PC-9 (cell line): ENCODE data around the gene SMTNL2. TPM values are rescaled to one million over a fixed set of nuclear protein-coding genes. Genes with fewer than 3 reads are reported as not detected.
"Not testable (repeated sequence)": the region's sequence is repeated elsewhere in the genome, so short reads cannot be mapped to it uniquely, and the experiment has no call there.

Experiments used
- BruUV-seq: library from RNA; stranded (reverse); fragments of 400-500 nt; replicated peaks from 2 replicates; lab custom pipeline; 2021; lab: Mats Ljungman, UMichigan
- CTCF ChIA-PET: fragments of 300-600 bp; sonication (Branson Sonifier 250); formaldehyde crosslinking; loops from one replicate; lab custom pipeline; 2022; ENCODE audit warnings: antibody characterized with exemption; lab: Charles Lee
- POLR2A ChIA-PET: fragments of 300-600 bp; sonication (Branson Sonifier 250); formaldehyde crosslinking; loops from one replicate; lab custom pipeline; 2022; ENCODE audit warnings: antibody characterized with exemption; ENCODE audit not compliant: unreplicated experiment; lab: Charles Lee
- DNase-seq, 2 experiments: peaks; one replicate each; pipeline versions ENCODE4 v3.0.0 to v3.0.0-alpha.2; 2015 to 2022; ENCODE audit warnings: mixed read lengths in 1 of 2
- H2AFZ ChIP-seq: fragments of 200-600 bp; sonication (generic); 2 replicates; pipeline ENCODE4 v1.8.1; 2017; ENCODE audit warnings: antibody characterized with exemption
- H3F3A ChIP-seq: fragments of 200-600 bp; sonication (generic); 2 replicates; pipeline ENCODE4 v1.8.1; 2017; ENCODE audit warnings: antibody characterized with exemption, mild to moderate bottlenecking, low read depth; ENCODE audit not compliant: insufficient read depth
- H3K27ac ChIP-seq: fragments of 200-600 bp; sonication (generic); 2 replicates; pipeline ENCODE4 v1.6.1; 2016; ENCODE audit warnings: mixed run types
- H3K27me3 ChIP-seq: fragments of 200-600 bp; sonication (generic); 2 replicates; pipeline ENCODE4 v1.6.1; 2016; ENCODE audit warnings: low read depth, mixed run types; ENCODE audit not compliant: insufficient read depth
- H3K36me3 ChIP-seq: fragments of 200-600 bp; sonication (generic); 2 replicates; pipeline ENCODE4 v1.6.1; 2016; ENCODE audit warnings: low read depth, mixed run types
- H3K4me1 ChIP-seq: fragments of 200-600 bp; sonication (generic); replicated peaks from 2 replicates; pipeline ENCODE4 v1.6.1; 2016; ENCODE audit warnings: mixed run types; ENCODE audit not compliant: insufficient read depth
- H3K4me2 ChIP-seq: fragments of 200-600 bp; sonication (generic); 2 replicates; pipeline ENCODE4 v1.6.1; 2017; ENCODE audit warnings: mixed run types
- H3K4me3 ChIP-seq: fragments of 200-600 bp; sonication (generic); 2 replicates; pipeline ENCODE4 v1.6.1; 2016; ENCODE audit warnings: mixed run types
- H3K79me2 ChIP-seq: fragments of 200-600 bp; sonication (generic); 2 replicates; pipeline ENCODE4 v1.6.1; 2017; ENCODE audit warnings: low read depth, mixed run types
- H3K9me2 ChIP-seq: fragments of 200-600 bp; sonication (generic); 2 replicates; pipeline ENCODE4 v1.8.1; 2017; ENCODE audit warnings: mild to moderate bottlenecking; ENCODE audit not compliant: insufficient read depth
- H3K9me3 ChIP-seq: fragments of 200-600 bp; sonication (generic); 2 replicates; pipeline ENCODE4 v1.8.1; 2016; ENCODE audit warnings: low read depth; ENCODE audit not compliant: insufficient read depth
- H4K20me1 ChIP-seq: fragments of 200-600 bp; sonication (generic); 2 replicates; pipeline ENCODE4 v1.8.1; 2017; ENCODE audit not compliant: insufficient read depth
- EZH2 ChIP-seq: fragments of 200-600 bp; sonication (generic); IDR thresholded peaks from 2 replicates; pipeline ENCODE4 v1.8.0; 2017; ENCODE audit warnings: antibody characterized with exemption, low read depth
- intact Hi-C: fragments of 100-400 bp; cut with micrococcal nuclease; formaldehyde crosslinking; loops from one replicate; pipeline ENCODE4 v1.10.0; 2022; ENCODE audit not compliant: unreplicated experiment
- total RNA-seq: library from RNA; stranded (reverse); gene quantifications from 2 replicates; pipeline ENCODE4 v1.2.3, GENCODE V29; 2021
- TF ChIP-seq, protein P1 (sequence below): fragments of 200-600 bp; sonication (generic); conservative IDR thresholded peaks from 2 replicates; pipeline ENCODE4 v1.6.1; 2017; ENCODE audit warnings: mixed run types, antibody characterized with exemption, mild to moderate bottlenecking, moderate library complexity

SMTNL2 gene
- total RNA-seq, 1 experiment from 2014 or later = not detected

- CTCF ChIA-PET = no interaction called here
- no peak for TF ChIP-seq EZH2
- TF ChIP-seq, protein P1, sequence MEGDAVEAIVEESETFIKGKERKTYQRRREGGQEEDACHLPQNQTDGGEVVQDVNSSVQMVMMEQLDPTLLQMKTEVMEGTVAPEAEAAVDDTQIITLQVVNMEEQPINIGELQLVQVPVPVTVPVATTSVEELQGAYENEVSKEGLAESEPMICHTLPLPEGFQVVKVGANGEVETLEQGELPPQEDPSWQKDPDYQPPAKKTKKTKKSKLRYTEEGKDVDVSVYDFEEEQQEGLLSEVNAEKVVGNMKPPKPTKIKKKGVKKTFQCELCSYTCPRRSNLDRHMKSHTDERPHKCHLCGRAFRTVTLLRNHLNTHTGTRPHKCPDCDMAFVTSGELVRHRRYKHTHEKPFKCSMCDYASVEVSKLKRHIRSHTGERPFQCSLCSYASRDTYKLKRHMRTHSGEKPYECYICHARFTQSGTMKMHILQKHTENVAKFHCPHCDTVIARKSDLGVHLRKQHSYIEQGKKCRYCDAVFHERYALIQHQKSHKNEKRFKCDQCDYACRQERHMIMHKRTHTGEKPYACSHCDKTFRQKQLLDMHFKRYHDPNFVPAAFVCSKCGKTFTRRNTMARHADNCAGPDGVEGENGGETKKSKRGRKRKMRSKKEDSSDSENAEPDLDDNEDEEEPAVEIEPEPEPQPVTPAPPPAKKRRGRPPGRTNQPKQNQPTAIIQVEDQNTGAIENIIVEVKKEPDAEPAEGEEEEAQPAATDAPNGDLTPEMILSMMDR = no peak
- H3F3A ChIP-seq = no peaks in the 10 kb centered on the region
- H3K4me3 ChIP-seq = no peak overlapping the region
- H3K27me3 ChIP-seq = peaks cover 73% of the 10 kb centered on the region
- no peaks in the 10 kb centered on the region for H4K20me1 ChIP-seq
- no peak overlapping the region for H3K4me2 ChIP-seq
- no peaks in the 10 kb centered on the region for H3K9me2 ChIP-seq
- DNase-seq = no peak
- H3K4me1 ChIP-seq = no peaks in the 10 kb centered on the region
- no peaks in the 10 kb centered on the region for H3K9me3 ChIP-seq
- POLR2A ChIA-PET = no interaction called here
- no peak overlapping the region for H3K27ac ChIP-seq
- no peaks in the 10 kb centered on the region for H3K36me3 ChIP-seq
- H3K79me2 ChIP-seq = no peaks in the 10 kb centered on the region
- H2AFZ ChIP-seq = no peak overlapping the region
- BruUV-seq = no TSS peak
- intact Hi-C loops = no loop called here
These were observed 4.7 kb downstream of the SMTNL2 start for GRCh38 chr17:4588898-4589625.

DNA sequence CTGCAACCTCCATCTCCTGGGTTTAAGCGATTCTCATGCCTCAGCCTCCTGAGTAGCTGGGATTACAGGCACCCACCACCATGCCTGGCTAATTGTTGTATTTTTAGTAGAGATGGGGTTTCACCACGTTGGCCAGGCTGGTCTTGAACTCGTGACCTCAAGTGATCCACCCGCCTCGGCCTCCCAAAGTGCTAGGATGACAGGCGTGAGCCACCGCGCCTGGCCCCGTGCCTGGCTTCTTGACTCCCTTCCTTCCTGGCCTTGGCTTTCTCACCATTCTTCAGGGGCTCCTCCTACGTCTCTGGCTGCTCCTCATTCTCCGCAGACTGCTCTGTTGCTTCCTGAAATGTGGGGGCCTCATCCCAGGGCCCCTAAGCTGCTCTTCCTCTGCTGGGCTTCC, 5.7 kb downstream of the SMTNL2 start:
- H3K9me2 ChIP-seq, H3K79me2 ChIP-seq, H3K27ac ChIP-seq, H3K4me1 ChIP-seq, BruUV-seq, H3K4me2 ChIP-seq, DNase-seq, CTCF ChIA-PET, H3F3A ChIP-seq, H2AFZ ChIP-seq, intact Hi-C loops, POLR2A ChIA-PET, H3K4me3 ChIP-seq, H3K36me3 ChIP-seq, H3K9me3 ChIP-seq, H4K20me1 ChIP-seq: not testable (repeated sequence)
- peaks cover 70% of the 10 kb centered on the region for H3K27me3 ChIP-seq

DNA sequence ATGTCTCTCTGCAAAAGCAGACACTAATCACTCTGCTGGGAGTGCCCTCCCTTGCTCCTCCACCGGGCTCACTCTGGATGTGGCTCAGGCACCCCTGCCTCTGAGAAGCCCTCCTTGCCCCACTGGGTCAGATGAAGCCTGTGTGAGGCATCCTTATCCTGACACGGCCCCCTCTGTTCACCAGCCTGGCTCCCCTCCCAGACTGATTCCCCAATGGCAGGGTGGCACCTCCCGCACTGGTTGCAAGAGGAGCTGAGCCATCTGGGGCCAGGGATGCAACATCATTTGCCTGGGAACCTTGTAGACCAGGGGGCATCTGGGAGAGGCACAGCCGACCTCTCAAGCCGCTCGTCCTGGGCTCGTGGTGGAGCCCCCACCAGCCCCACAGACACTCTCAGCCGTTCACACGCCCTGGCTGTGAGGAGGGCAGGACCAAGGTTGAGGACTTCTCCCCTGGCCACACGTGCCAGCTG, 6.7 kb downstream of the SMTNL2 start:
- H4K20me1 ChIP-seq = no peaks in the 10 kb centered on the region
- H3K27ac ChIP-seq = no peak overlapping the region
- DNase-seq = no peak
- BruUV-seq = no TSS peak
- H3F3A ChIP-seq = no peaks in the 10 kb centered on the region
- intact Hi-C loops = no loop called here
- no peaks in the 10 kb centered on the region for H3K79me2 ChIP-seq
- no peak overlapping the region for H2AFZ ChIP-seq
- H3K27me3 ChIP-seq = peaks cover 63% of the 10 kb centered on the region
- ChIA-PET POLR2A (no interaction called here), CTCF (no interaction called here)
- TF ChIP-seq, protein P1 = no peak
- no peak for TF ChIP-seq EZH2
- H3K9me3 ChIP-seq = no peaks in the 10 kb centered on the region
- H3K4me1 ChIP-seq = no peaks in the 10 kb centered on the region
- no peaks in the 10 kb centered on the region for H3K36me3 ChIP-seq
- 0 out of 2 replicates have a peak overlapping the region, but pooled peaks have one; percentile 9 for H3K4me2 ChIP-seq
- no peaks in the 10 kb centered on the region for H3K9me2 ChIP-seq
- H3K4me3 ChIP-seq = no peak overlapping the region
